Endothelial cell of umbilical vein (primary cell): Measurements from ENCODE around the gene ADAM10.

Experiments
- EZH2 ChIP-seq: IDR thresholded peaks from 2 replicates; pipeline ENCODE4 v1.6.1; 2012; ENCODE audit warnings: borderline replicate concordance, low read depth, mild to moderate bottlenecking, moderate library complexity, low read length, inconsistent platforms; ENCODE audit not compliant: severe bottlenecking
- GATA2 ChIP-seq: IDR thresholded peaks from 2 replicates; pipeline ENCODE4 v1.7.0; 2011; ENCODE audit warnings: low read depth, mild to moderate bottlenecking, moderate library complexity, mixed read lengths, low read length; ENCODE audit not compliant: insufficient read length, insufficient read depth
- POLR2A ChIP-seq: IDR thresholded peaks from 2 replicates; pipeline ENCODE4 v1.6.1; 2012; ENCODE audit warnings: low read depth, mild to moderate bottlenecking, control low read depth, low read length
- TF ChIP-seq, protein P1 (sequence below), 2 donors: IDR thresholded peaks; 1 replicate in 1 of 2; 2 replicates in 1 of 2; pipeline ENCODE4 v1.5.1; 2011; ENCODE audit warnings: low read length in 2 of 2, mild to moderate bottlenecking in 2 of 2, moderate library complexity in 2 of 2, control low read depth in 1 of 2, inconsistent platforms in 1 of 2, low read depth in 1 of 2; ENCODE audit not compliant: insufficient read depth in 1 of 2; ENCODE audit errors: extremely low read depth in 1 of 2

DNA sequence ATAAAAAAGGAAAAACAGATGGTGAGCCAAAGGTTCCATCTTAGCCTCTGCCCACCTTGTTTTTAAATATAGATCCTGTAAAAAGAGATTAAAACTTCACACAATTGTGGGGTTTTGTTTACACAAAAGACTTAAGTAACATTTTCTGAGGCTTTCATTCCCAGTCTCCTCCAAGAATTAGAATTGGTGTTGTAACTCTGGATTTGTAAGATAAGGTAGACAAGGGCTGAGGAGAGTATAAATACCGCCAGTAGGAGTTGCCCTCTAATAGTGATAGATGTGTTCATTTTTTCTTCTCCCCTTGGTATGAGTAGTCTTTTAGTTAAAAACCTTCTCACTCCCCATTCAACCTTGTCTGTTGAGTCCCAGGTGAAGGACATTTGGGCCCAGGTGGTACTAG is 30.0 kb upstream of the ADAM10 start:
- TF ChIP-seq, protein P1, sequence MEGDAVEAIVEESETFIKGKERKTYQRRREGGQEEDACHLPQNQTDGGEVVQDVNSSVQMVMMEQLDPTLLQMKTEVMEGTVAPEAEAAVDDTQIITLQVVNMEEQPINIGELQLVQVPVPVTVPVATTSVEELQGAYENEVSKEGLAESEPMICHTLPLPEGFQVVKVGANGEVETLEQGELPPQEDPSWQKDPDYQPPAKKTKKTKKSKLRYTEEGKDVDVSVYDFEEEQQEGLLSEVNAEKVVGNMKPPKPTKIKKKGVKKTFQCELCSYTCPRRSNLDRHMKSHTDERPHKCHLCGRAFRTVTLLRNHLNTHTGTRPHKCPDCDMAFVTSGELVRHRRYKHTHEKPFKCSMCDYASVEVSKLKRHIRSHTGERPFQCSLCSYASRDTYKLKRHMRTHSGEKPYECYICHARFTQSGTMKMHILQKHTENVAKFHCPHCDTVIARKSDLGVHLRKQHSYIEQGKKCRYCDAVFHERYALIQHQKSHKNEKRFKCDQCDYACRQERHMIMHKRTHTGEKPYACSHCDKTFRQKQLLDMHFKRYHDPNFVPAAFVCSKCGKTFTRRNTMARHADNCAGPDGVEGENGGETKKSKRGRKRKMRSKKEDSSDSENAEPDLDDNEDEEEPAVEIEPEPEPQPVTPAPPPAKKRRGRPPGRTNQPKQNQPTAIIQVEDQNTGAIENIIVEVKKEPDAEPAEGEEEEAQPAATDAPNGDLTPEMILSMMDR (IDR thresholded peaks at IDR 0.05; ENCODE audit: extremely low read depth in 1 of 2, insufficient read depth in 1 of 2, low read depth in 1 of 2, low read length in 2 of 2): no peak
- no peak for TF ChIP-seq POLR2A
- no peak for TF ChIP-seq GATA2
- no peak for TF ChIP-seq EZH2
